Measurements from ENCODE around the gene CCDC170.

DNA sequence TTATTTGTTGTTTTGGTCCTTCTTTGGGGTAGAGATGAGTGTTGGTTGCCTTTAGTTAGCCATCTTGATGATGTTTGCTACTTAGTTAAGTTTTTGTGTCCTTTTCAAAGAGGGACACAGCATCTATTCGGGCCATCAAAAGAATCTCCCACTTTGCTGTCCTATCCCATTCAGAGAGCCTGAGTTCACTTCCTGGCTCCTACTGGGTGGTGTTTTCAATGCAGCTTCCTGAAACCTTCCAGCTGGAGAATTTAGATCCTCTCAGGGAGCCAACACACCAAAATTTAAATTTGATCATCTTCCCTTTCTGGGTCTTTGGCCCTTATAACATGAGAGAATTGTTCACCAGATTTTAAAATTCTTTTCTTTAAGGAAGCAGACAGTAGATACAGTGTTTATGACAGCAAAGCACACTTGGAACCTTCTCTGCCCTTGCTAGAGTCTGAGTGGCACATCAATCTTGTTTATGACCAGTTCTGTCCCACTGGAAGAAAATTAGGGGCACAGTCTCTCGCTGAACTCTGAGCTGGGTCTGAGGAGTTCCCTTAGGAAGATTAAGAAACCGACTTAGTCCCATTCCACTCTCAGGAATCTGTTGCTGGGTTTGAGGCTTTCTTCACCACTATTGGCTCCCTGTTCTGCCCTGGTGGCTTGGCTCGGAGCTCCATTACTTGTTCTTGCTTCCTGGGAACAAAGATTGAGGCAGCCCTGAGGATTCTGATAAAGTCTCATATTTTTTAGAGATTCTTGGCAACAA, 115.5 kb downstream of the CCDC170 start:
- TF ChIP-seq, protein P1, sequence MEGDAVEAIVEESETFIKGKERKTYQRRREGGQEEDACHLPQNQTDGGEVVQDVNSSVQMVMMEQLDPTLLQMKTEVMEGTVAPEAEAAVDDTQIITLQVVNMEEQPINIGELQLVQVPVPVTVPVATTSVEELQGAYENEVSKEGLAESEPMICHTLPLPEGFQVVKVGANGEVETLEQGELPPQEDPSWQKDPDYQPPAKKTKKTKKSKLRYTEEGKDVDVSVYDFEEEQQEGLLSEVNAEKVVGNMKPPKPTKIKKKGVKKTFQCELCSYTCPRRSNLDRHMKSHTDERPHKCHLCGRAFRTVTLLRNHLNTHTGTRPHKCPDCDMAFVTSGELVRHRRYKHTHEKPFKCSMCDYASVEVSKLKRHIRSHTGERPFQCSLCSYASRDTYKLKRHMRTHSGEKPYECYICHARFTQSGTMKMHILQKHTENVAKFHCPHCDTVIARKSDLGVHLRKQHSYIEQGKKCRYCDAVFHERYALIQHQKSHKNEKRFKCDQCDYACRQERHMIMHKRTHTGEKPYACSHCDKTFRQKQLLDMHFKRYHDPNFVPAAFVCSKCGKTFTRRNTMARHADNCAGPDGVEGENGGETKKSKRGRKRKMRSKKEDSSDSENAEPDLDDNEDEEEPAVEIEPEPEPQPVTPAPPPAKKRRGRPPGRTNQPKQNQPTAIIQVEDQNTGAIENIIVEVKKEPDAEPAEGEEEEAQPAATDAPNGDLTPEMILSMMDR (conservative IDR thresholded peaks at IDR 0.05; ENCODE audit: low read length) = no peak
- TF ChIP-seq EZH2phosphoT487 (IDR thresholded peaks at IDR 0.05; ENCODE audit: borderline replicate concordance) = no peak

Measured in Loucy (cell line).